GM13976 (cell line): Measurements from ENCODE around the gene ENOX1.

ENCODE experiments used
- DNase-seq: peaks from one replicate; pipeline ENCODE4 v3.0.0; 2012; ENCODE audit warnings: low spot score
- in situ Hi-C: fragments of 300-500 bp; cut with MboI; formaldehyde crosslinking; loops from one replicate; pipeline ENCODE4 v1.12.0; 2022; ENCODE audit warnings: low sequenced_read_pairs, mixed read lengths, inconsistent platforms; ENCODE audit not compliant: unreplicated experiment
- TF ChIP-seq, protein P1 (sequence below): IDR thresholded peaks from 2 replicates; pipeline ENCODE4 v1.5.1; 2012; ENCODE audit warnings: borderline replicate concordance, mild to moderate bottlenecking; ENCODE audit not compliant: insufficient read depth; ENCODE audit errors: extremely low read depth, missing control alignments, control extremely low read depth

The ENOX1 gene

GRCh38 chr13:43720780-43721397 lies 65.9 kb downstream of the ENOX1 start:
- TF ChIP-seq, protein P1, sequence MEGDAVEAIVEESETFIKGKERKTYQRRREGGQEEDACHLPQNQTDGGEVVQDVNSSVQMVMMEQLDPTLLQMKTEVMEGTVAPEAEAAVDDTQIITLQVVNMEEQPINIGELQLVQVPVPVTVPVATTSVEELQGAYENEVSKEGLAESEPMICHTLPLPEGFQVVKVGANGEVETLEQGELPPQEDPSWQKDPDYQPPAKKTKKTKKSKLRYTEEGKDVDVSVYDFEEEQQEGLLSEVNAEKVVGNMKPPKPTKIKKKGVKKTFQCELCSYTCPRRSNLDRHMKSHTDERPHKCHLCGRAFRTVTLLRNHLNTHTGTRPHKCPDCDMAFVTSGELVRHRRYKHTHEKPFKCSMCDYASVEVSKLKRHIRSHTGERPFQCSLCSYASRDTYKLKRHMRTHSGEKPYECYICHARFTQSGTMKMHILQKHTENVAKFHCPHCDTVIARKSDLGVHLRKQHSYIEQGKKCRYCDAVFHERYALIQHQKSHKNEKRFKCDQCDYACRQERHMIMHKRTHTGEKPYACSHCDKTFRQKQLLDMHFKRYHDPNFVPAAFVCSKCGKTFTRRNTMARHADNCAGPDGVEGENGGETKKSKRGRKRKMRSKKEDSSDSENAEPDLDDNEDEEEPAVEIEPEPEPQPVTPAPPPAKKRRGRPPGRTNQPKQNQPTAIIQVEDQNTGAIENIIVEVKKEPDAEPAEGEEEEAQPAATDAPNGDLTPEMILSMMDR: no peak
- in situ Hi-C loops: no loop called here
- DNase-seq: no peak

GRCh38 chr13:43698758-43699157 lies 88.0 kb downstream of the ENOX1 start:
- no peak for DNase-seq
- in situ Hi-C loops: no loop called here
- TF ChIP-seq, protein P1: no peak

GRCh38 chr13:43698009-43698408 lies 88.8 kb downstream of the ENOX1 start:
- DNase-seq: peak; percentile 9
- TF ChIP-seq, protein P1: no peak
- in situ Hi-C loops: no loop called here

DNA sequence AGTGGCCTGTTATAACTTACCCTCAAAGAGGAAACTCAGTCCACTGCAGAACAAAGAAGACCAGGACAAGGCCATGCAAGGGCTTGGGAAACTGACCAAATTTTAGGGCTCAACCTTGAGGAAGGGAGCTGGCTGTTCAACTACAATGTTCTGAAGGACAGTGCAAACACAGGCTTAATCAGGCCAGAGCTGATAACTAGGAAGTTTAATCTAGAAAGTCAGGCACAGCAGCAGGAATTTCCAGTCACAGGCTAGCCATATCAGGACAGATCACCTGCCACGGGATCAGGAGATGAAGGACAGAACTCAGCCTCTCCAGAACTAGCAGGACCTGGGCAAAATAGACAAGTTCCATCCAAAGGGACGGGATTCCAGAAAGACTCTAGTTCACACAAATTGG lies 89.4 kb downstream of the ENOX1 start:
- in situ Hi-C loops: no loop called here
- TF ChIP-seq, protein P1: no peak
- no peak for DNase-seq

DNA sequence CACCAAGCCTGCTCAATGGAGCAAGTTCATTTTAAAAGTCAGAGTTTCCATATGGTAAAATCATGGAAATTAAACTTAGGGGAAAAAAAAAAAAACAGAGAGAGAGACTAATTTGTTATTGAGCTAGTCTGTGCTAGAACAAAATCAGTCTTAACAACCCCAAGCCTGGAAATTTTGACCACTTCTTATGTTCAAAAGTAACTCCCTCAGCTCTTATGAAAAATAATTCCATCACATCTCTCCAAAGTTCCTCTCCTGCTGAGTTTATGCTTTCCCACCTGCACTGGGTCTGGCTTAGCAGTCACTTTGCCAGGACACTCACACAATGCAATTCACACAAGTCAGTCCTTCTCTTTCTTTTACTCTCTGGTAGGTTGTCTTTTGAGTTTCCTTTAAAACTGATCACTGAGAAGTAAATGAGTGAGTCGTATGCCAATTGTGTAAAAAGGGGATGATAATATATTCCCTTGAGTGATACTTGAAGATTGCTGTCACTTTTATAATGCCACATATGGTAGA lies 92.6 kb downstream of the ENOX1 start:
- in situ Hi-C loops: no loop called here
- DNase-seq: no peak
- TF ChIP-seq, protein P1: no peak

DNA sequence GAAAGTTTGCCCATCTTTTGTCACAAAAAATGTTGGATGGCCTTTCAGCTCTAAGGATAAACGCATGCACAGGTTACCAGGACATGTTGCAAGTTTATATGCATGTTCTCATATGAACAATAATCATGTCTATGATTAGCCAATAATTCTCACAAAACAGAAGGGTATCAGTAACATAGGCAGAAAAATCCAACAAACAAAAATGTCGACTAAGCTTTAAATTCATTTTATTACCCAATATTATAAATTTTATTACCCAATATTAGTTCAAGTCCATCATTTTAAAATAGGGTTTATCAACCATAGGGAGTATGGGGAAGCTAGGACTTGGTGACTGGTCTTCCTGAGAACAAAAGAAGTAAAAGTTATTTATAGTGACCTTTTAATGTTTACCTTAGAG lies 93.1 kb downstream of the ENOX1 start:
- no peak for DNase-seq
- TF ChIP-seq, protein P1: no peak
- in situ Hi-C loops: no loop called here
